ENCODE results near the gene FCGBP. TPM values are rescaled to one million over a fixed set of nuclear protein-coding genes. Genes with fewer than 3 reads are reported as not detected.

Gene FCGBP
- total and polyA plus RNA-seq, 2 experiments from 2014 or later: 0.57 TPM; not detected in 1

DNA sequence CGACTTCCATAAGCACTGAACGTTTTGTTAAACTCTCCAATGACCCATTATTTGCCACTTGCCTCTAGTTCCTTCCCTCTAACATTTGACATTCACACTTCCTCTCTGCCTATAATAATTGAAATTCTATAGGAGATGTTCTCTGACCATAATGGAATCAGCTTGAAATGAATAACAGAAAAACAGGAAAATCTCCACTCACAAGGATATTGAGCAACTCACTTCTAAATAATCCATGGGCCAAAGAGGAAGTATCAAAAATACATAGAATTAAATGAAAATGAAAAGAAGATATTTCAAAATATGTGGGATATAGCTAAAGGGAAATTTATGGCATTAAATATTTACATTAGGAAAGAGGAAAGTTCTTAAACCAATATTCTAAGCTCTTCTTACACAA is 3.4 kb upstream of the FCGBP start:
- Histone ChIP-seq H3K4me3 (no peak overlapping the region), H3K36me3 (no peaks in the 10 kb centered on the region), H3K4me1 (ENCODE audit: low read depth) (no peaks in the 10 kb centered on the region), H3K27me3 (peaks cover 5% of the 10 kb centered on the region), H3K9me3 (ENCODE audit: low read depth) (no peaks in the 10 kb centered on the region), H3K27ac (no peak overlapping the region)
- DNase-seq (ENCODE audit: low read depth in 1 of 2, low spot score in 1 of 2): no peak
- TF ChIP-seq, protein P1, sequence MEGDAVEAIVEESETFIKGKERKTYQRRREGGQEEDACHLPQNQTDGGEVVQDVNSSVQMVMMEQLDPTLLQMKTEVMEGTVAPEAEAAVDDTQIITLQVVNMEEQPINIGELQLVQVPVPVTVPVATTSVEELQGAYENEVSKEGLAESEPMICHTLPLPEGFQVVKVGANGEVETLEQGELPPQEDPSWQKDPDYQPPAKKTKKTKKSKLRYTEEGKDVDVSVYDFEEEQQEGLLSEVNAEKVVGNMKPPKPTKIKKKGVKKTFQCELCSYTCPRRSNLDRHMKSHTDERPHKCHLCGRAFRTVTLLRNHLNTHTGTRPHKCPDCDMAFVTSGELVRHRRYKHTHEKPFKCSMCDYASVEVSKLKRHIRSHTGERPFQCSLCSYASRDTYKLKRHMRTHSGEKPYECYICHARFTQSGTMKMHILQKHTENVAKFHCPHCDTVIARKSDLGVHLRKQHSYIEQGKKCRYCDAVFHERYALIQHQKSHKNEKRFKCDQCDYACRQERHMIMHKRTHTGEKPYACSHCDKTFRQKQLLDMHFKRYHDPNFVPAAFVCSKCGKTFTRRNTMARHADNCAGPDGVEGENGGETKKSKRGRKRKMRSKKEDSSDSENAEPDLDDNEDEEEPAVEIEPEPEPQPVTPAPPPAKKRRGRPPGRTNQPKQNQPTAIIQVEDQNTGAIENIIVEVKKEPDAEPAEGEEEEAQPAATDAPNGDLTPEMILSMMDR (IDR thresholded peaks at IDR 0.05; ENCODE audit: low read depth, low read length): no peak

DNA sequence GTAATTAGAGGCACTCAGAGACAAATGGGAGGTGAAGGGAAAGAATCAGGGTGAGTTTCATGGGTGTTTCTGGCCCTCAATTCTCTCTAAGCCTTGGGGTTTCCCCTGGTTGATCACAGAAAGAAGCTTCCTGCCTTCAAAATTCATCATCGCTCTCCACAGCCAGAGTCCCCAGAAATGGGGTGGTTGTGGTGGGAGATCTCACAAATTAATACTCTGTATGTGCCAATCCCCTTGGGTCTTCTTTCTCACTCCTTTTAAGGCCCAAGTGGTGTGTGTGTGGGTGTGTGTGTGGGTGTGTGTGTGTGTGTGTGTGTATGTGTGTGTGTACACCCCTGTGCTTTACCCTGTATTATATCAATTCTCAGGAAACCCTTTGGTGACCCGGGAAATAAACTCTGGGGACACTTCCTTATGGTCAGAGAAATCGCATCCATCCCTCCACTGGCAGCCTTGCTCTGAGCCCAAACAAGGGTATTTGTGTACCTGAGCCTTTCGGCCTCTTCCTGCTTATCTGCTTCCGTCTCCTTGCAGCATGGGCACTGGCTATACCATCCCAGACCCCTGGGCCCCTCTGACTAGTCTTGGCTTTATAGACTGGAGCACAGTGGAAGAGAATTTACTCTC is 2.8 kb upstream of the FCGBP start:
- Histone ChIP-seq H3K27ac (no peak overlapping the region), H3K9me3 (ENCODE audit: low read depth) (no peaks in the 10 kb centered on the region), H3K4me1 (ENCODE audit: low read depth) (no peaks in the 10 kb centered on the region), H3K36me3 (no peaks in the 10 kb centered on the region), H3K4me3 (no peak overlapping the region), H3K27me3 (peaks cover 5% of the 10 kb centered on the region)
- no peak for DNase-seq (ENCODE audit: low read depth in 1 of 2, low spot score in 1 of 2)
- TF ChIP-seq, protein P1 (IDR thresholded peaks at IDR 0.05; ENCODE audit: low read depth, low read length): no peak

DNA sequence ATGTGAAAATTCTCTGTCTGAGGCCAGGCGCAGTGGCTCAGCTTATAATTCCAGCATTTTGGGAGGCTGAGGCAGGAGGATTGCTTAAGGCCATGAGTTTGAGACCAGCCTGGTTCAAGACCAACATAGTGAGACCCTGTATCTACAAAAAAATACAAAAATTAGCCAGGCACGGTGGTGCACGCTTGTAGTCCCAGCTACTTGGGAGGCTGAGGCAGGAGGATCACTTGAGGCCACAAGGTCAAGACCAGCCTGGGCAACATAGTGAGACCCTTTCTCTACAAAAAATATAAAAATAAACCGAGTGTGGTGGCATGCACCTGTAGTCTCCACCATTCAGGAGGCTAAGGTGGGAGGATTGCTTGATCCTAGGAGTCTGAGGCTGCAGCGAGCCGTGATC is 2.2 kb upstream of the FCGBP start:
- no peak for DNase-seq (ENCODE audit: low read depth in 1 of 2, low spot score in 1 of 2)
- peaks cover 5% of the 10 kb centered on the region for H3K27me3 ChIP-seq
- TF ChIP-seq, protein P1 (IDR thresholded peaks at IDR 0.05; ENCODE audit: low read depth, low read length): no peak
- no peaks in the 10 kb centered on the region for H3K9me3 ChIP-seq (ENCODE audit: low read depth)
- H3K4me3 ChIP-seq: no peak overlapping the region
- no peak overlapping the region for H3K27ac ChIP-seq
- H3K36me3 ChIP-seq: no peaks in the 10 kb centered on the region
- no peaks in the 10 kb centered on the region for H3K4me1 ChIP-seq (ENCODE audit: low read depth)

DNA sequence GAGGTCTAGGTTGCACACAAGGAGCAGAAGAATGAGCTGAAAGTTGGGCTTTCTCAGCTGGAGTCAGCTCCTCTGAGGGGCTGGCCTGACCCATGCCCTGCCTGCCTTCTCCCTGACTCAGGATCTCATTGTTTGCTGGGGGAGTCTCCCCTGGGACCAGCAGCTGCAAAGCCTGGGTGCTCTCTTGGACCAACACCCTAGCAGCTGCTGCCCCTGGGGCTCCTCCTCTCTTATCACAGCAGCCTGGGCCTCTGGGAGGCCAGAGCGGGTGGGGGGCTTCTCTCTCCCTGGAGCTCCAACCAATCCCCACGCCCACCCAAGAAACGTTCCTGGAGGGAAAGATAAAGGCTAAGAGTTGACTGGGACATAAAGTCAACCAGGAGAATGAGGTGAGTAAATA is 1.6 kb upstream of the FCGBP start:
- H3K27ac ChIP-seq: no peak overlapping the region
- no peak for DNase-seq (ENCODE audit: low read depth in 1 of 2, low spot score in 1 of 2)
- no peaks in the 10 kb centered on the region for H3K36me3 ChIP-seq
- no peaks in the 10 kb centered on the region for H3K4me1 ChIP-seq (ENCODE audit: low read depth)
- TF ChIP-seq, protein P1 (IDR thresholded peaks at IDR 0.05; ENCODE audit: low read depth, low read length): no peak
- no peak overlapping the region for H3K4me3 ChIP-seq
- H3K27me3 ChIP-seq: peaks cover 5% of the 10 kb centered on the region
- H3K9me3 ChIP-seq (ENCODE audit: low read depth): no peaks in the 10 kb centered on the region

DNA sequence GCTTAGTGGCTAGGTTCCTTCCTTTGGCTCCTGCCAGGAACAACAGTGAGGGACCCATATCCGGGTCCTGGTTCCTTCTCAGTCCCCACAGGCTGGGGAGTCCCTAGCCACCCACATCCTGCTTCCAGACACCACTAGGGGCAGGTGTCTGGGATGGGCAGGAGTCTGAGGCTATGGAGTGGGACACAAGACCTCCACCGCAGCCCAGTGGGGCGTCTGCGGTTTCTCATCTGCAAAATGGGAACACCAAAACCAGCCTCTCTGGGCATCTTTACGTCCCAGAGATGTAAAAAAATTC is 879 bp upstream of the FCGBP start:
- Histone ChIP-seq H3K9me3 (ENCODE audit: low read depth) (no peaks in the 10 kb centered on the region), H3K36me3 (no peaks in the 10 kb centered on the region), H3K27ac (no peak overlapping the region), H3K27me3 (peaks cover 5% of the 10 kb centered on the region), H3K4me3 (no peak overlapping the region), H3K4me1 (ENCODE audit: low read depth) (no peaks in the 10 kb centered on the region)
- TF ChIP-seq, protein P1 (IDR thresholded peaks at IDR 0.05; ENCODE audit: low read depth, low read length): no peak
- no peak for DNase-seq (ENCODE audit: low read depth in 1 of 2, low spot score in 1 of 2)

DNA sequence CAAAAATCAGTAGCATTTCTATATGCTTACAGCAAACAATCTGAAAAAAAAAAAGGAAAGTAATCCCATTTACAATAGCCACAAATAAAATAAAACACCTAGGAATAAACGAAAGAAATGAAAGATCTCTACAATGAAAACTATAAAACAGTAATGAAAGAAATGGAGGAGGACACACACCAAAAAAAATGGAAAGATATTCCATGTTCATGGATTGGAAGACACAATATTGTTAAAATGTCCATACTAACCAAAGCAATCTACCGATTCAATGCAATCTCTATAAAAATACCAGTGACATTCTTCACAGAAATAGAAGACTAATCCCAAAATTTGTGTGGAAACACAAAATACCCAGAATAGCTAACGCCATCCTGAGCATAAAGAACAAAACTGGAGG is 4.7 kb downstream of the FCGBP start:
- Histone ChIP-seq H3K27ac (no peak overlapping the region), H3K4me3 (no peak overlapping the region), H3K27me3 (peaks cover 3% of the 10 kb centered on the region), H3K4me1 (ENCODE audit: low read depth) (no peaks in the 10 kb centered on the region), H3K9me3 (ENCODE audit: low read depth) (no peaks in the 10 kb centered on the region), H3K36me3 (no peaks in the 10 kb centered on the region)
- TF ChIP-seq, protein P1 (IDR thresholded peaks at IDR 0.05; ENCODE audit: low read depth, low read length): no peak
- DNase-seq (ENCODE audit: low read depth in 1 of 2, low spot score in 1 of 2): no peak
